ENCODE data around the gene HOXC6.

HOXC6 gene

DNA sequence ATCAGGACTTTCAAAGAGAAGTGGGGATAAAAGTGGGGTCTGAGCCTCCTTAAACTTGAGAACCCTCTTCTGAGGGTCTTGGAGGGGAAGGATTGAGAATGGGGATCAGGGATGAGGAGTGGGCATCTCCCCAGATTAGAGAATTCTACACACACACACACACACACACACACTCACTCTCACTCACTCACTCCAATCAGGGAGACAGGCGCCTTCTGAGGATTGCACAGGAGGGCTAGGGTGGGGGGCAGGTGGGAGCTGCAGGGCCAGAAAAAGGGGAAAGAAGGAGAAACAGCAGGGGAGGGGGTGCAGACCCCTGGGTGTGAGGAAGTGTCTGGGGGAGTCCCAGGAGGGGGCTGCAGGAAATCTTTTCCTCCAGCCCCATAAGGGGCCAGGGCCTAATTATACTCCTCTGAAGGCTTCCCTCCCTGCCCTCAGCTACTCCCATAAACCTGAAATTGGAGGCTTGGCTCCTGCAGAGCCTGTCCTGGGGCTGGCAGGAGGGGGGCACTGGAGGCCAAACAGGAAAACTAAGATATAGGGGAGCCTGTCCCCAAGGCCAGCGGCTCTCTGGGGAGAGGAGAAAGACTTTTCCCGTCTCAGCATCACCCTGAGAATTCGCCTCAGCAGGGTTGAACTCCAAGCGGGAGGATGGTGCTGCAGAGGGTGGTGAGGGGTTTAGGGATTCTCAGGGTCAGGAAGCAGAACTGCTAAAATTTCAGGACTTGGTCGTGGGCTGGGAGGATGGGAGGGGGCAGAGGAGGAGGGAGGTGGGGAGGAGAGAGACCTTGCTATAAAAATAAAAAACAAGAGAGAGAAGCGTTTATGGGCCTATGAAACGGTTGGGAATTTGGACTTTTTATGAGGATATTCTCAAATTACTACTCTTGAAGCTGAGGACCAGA, 26.7 kb upstream of the HOXC6 start:
- H3K27me3 ChIP-seq (replicated peaks; ENCODE audit: control insufficient read depth, insufficient read depth, low read length) = peaks cover 2% of the 10 kb centered on the region; the same call in 1 of the 2 replicates

DNA sequence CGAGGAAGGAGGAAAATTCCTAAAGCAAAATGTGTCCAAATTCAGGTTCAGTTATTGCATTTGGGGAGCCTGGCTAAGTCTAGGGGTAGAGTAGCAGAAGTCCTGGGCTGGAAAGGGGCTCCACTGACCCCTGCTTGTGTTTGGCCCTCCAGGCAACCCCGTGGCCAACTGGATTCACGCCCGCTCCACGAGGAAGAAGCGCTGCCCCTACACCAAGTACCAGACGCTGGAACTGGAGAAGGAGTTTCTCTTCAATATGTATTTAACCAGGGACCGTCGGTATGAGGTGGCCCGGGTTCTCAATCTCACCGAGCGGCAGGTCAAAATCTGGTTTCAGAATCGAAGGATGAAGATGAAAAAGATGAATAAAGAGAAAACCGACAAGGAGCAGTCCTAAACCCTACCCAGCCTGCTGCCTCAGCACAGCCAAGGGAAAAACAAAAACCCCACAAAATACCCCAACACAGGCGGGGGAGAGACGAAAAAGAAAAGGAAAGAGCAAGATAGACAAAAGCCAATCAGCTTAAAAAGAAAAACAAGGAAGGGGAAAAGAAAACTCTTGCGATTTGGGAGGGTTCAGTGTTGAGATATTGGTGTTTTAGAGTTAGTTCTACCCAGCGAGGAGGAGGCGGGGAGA, 25.8 kb upstream of the HOXC6 start:
- TF ChIP-seq, protein P1, sequence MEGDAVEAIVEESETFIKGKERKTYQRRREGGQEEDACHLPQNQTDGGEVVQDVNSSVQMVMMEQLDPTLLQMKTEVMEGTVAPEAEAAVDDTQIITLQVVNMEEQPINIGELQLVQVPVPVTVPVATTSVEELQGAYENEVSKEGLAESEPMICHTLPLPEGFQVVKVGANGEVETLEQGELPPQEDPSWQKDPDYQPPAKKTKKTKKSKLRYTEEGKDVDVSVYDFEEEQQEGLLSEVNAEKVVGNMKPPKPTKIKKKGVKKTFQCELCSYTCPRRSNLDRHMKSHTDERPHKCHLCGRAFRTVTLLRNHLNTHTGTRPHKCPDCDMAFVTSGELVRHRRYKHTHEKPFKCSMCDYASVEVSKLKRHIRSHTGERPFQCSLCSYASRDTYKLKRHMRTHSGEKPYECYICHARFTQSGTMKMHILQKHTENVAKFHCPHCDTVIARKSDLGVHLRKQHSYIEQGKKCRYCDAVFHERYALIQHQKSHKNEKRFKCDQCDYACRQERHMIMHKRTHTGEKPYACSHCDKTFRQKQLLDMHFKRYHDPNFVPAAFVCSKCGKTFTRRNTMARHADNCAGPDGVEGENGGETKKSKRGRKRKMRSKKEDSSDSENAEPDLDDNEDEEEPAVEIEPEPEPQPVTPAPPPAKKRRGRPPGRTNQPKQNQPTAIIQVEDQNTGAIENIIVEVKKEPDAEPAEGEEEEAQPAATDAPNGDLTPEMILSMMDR (IDR thresholded peaks at IDR 0.05; ENCODE audit: insufficient read depth, low read length, poor library complexity, severe bottlenecking) = no peak
- no peak overlapping the region for H3K4me3 ChIP-seq (replicated peaks; ENCODE audit: low read depth, low read length)
- no peaks in the 10 kb centered on the region for H3K36me3 ChIP-seq (ENCODE audit: control insufficient read depth, insufficient read depth, low read length)
- no peak for DNase-seq (ENCODE audit: extremely low read depth, insufficient read length)
- H3K27me3 ChIP-seq (replicated peaks; ENCODE audit: control insufficient read depth, insufficient read depth, low read length) = no peaks in the 10 kb centered on the region; the same call in 1 of the 2 replicates

More for the DNA sequence above, 26.7 kb upstream of the HOXC6 start:
- Histone ChIP-seq H3K36me3 (ENCODE audit: control insufficient read depth, insufficient read depth, low read length) (no peaks in the 10 kb centered on the region), H3K4me3 (replicated peaks; ENCODE audit: low read depth, low read length) (no peak overlapping the region)
- DNase-seq (ENCODE audit: extremely low read depth, insufficient read length) = no peak
- TF ChIP-seq, protein P1 (IDR thresholded peaks at IDR 0.05; ENCODE audit: insufficient read depth, low read length, poor library complexity, severe bottlenecking) = no peak

DNA sequence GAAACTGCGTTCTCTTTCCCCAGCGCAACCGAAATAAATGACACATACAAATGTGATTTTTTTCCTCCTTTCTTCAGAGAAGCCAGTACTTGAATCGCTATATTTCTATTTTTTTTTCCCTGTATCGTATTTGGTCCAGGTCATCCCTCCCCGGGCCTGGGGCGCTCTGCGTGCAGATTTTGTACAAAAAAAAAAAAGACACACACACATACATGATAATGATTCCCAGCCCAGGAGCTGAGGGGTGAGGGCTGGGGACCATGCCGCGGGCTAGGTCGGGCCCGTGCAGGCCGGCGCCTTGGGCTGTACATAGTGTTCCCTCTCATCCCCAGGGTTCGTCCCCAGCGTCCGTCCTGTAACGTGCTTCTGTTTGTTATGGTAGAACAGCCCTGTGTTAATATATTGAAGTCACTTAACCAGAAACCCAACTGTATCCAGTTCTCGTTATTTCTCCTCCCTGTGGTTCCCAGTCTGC, 25.3 kb upstream of the HOXC6 start:
- Histone ChIP-seq H3K4me3 (replicated peaks; ENCODE audit: low read depth, low read length) (no peak overlapping the region), H3K27me3 (replicated peaks; ENCODE audit: control insufficient read depth, insufficient read depth, low read length) (no peaks in the 10 kb centered on the region; the same call in 1 of the 2 replicates), H3K36me3 (ENCODE audit: control insufficient read depth, insufficient read depth, low read length) (no peaks in the 10 kb centered on the region)
- DNase-seq (ENCODE audit: extremely low read depth, insufficient read length) = no peak
- TF ChIP-seq, protein P1 (IDR thresholded peaks at IDR 0.05; ENCODE audit: insufficient read depth, low read length, poor library complexity, severe bottlenecking) = no peak

DNA sequence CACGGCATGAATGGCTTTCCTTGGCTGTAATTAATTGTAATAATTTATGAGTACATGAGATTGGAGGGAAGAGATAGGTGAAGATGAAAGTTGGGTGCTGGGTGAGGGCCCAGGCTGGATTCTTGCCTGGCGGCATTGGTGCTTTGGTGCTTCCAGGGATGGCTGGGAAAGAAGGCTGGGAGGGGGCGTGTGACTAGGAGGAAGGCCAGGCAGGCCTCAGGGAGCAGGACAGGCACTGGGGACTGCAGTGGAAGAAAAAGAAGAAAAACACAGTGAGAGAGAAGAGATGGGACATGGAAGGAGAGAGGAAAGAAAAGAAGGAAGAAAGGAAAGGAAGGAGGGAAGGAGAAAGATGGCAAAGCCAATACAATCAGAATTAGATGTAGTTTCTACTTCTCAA, 24.6 kb upstream of the HOXC6 start:
- DNase-seq (ENCODE audit: extremely low read depth, insufficient read length) = no peak
- Histone ChIP-seq H3K36me3 (ENCODE audit: control insufficient read depth, insufficient read depth, low read length) (no peaks in the 10 kb centered on the region), H3K27me3 (replicated peaks; ENCODE audit: control insufficient read depth, insufficient read depth, low read length) (no peaks in the 10 kb centered on the region; the same call in 1 of the 2 replicates), H3K4me3 (replicated peaks; ENCODE audit: low read depth, low read length) (no peak overlapping the region)
- TF ChIP-seq, protein P1 (IDR thresholded peaks at IDR 0.05; ENCODE audit: insufficient read depth, low read length, poor library complexity, severe bottlenecking) = no peak

DNA sequence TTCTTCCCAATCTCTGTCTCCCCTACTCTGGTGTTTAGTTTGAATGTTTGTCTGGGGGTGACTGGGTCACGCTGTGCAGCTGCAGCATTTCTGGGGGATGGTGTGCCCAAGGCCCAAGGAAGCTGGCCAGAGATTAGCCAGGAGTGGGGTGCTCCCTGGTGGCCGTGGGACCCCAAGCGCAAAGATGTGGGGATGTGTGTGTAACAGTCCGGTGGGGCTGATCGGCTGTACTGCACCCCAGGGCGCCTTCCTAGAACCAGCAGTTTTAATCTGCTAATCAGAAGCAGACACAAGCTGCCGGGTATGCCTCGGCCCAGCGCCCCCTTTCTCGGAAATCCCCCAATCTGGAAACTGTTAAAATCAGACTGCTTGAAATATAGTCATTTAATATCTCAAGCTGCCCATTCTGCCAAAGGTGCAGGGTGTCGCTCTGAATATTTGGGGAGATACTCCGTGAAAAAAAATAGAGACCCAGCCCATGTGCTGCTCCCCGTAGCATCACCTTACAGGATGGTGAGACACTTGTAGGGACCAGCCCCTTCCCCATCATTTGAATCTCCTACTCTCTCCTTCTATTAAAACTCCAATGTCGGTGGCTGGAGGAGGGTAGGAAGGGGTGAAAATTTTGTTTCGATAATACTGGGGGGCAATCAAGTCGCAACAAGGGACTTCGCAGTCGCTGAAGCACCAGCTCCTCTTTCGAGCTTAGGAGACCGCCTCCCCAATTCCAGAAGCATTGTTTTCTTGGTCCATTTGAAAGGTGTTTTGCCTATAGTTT, 24.0 kb upstream of the HOXC6 start:
- H3K27me3 ChIP-seq (replicated peaks; ENCODE audit: control insufficient read depth, insufficient read depth, low read length) = no peaks in the 10 kb centered on the region; the same call in 1 of the 2 replicates
- TF ChIP-seq, protein P1 (IDR thresholded peaks at IDR 0.05; ENCODE audit: insufficient read depth, low read length, poor library complexity, severe bottlenecking) = peak; percentile 11
- no peaks in the 10 kb centered on the region for H3K36me3 ChIP-seq (ENCODE audit: control insufficient read depth, insufficient read depth, low read length)
- no peak for DNase-seq (ENCODE audit: extremely low read depth, insufficient read length)
- no peak overlapping the region for H3K4me3 ChIP-seq (replicated peaks; ENCODE audit: low read depth, low read length)
